Measurements from ENCODE around the gene NFKBIZ.

The NFKBIZ gene

GRCh38 chr3:101824702-101825101, 24.6 kb upstream of the NFKBIZ start:
- no peak for TF ChIP-seq CTCF (IDR thresholded peaks at IDR 0.05; ENCODE audit: control insufficient read depth, insufficient read depth, low read depth, low read length, missing control alignments)
- no peak for DNase-seq (ENCODE audit: low read depth)
- no peak overlapping the region for H3K4me3 ChIP-seq (ENCODE audit: control insufficient read depth, low read depth, low read length)

GRCh38 chr3:101825904-101826445, 23.3 kb upstream of the NFKBIZ start:
- DNase-seq (ENCODE audit: low read depth): no peak
- no peak overlapping the region for H3K4me3 ChIP-seq (ENCODE audit: control insufficient read depth, low read depth, low read length)
- no peak for TF ChIP-seq CTCF (IDR thresholded peaks at IDR 0.05; ENCODE audit: control insufficient read depth, insufficient read depth, low read depth, low read length, missing control alignments)

GRCh38 chr3:101827211-101828174, 21.8 kb upstream of the NFKBIZ start:
- H3K4me3 ChIP-seq (ENCODE audit: control insufficient read depth, low read depth, low read length): peak overlapping the region; percentile 64
- TF ChIP-seq CTCF (IDR thresholded peaks at IDR 0.05; ENCODE audit: control insufficient read depth, insufficient read depth, low read depth, low read length, missing control alignments): no peak
- no peak for DNase-seq (ENCODE audit: low read depth)

GRCh38 chr3:101828276-101828675, 21.0 kb upstream of the NFKBIZ start:
- peak overlapping the region; percentile 64 for H3K4me3 ChIP-seq (ENCODE audit: control insufficient read depth, low read depth, low read length)
- TF ChIP-seq CTCF (IDR thresholded peaks at IDR 0.05; ENCODE audit: control insufficient read depth, insufficient read depth, low read depth, low read length, missing control alignments): no peak

GRCh38 chr3:101828691-101829436, 20.4 kb upstream of the NFKBIZ start:
- DNase-seq (ENCODE audit: low read depth): no peak
- H3K4me3 ChIP-seq (ENCODE audit: control insufficient read depth, low read depth, low read length): no peak overlapping the region; the same call in 1 of the 2 replicates

More at GRCh38 chr3:101828276-101828675, 21.0 kb upstream of the NFKBIZ start:
- no peak for DNase-seq (ENCODE audit: low read depth)

More at GRCh38 chr3:101828691-101829436, 20.4 kb upstream of the NFKBIZ start:
- no peak for TF ChIP-seq CTCF (IDR thresholded peaks at IDR 0.05; ENCODE audit: control insufficient read depth, insufficient read depth, low read depth, low read length, missing control alignments)

Measured in AG09309 (cell line).